HL-60 (cell line): Measurements from ENCODE around the gene EYA4.

Experiments used
- CTCF ChIP-seq: IDR thresholded peaks from one replicate; pipeline ENCODE4 v1.5.1; 2011; ENCODE audit warnings: low read length, control low read depth, inconsistent platforms; ENCODE audit not compliant: insufficient read depth
- GABPA ChIP-seq: IDR thresholded peaks from 2 replicates; pipeline ENCODE4 v1.6.1; 2012; ENCODE audit warnings: low read depth
- POLR2AphosphoS5 ChIP-seq: IDR thresholded peaks from 2 replicates; pipeline ENCODE4 v1.6.1; 2012; ENCODE audit warnings: low read depth
- REST ChIP-seq: IDR thresholded peaks from 2 replicates; pipeline ENCODE4 v1.6.1; 2012; ENCODE audit warnings: low read depth; ENCODE audit not compliant: insufficient replicate concordance

DNA sequence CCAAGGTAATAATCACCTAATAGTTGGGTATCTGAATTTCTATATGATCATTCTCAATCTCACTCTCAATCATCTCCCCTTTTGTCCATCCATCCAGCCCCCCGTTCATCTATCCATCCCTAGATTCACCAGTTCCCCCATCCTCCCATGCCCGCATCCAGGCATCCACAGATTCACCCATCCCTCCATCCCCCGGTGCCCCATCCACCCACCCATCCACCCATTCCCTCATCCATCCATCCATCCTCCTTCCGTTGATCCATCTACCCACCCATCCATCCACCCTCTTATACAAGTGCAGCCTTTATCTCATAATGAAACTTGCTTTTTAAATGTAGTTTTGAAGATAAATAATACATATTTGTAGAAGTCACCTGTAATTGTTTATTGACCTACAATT, 76.5 kb downstream of the EYA4 start:
- TF ChIP-seq CTCF (no peak), GABPA (no peak), POLR2AphosphoS5 (no peak), REST (no peak)
